ENCODE data around the gene MTHFSD.
A peak's percentile ranks its signal among the peaks of the same experiment; 100 is the strongest.

Gene MTHFSD

DNA sequence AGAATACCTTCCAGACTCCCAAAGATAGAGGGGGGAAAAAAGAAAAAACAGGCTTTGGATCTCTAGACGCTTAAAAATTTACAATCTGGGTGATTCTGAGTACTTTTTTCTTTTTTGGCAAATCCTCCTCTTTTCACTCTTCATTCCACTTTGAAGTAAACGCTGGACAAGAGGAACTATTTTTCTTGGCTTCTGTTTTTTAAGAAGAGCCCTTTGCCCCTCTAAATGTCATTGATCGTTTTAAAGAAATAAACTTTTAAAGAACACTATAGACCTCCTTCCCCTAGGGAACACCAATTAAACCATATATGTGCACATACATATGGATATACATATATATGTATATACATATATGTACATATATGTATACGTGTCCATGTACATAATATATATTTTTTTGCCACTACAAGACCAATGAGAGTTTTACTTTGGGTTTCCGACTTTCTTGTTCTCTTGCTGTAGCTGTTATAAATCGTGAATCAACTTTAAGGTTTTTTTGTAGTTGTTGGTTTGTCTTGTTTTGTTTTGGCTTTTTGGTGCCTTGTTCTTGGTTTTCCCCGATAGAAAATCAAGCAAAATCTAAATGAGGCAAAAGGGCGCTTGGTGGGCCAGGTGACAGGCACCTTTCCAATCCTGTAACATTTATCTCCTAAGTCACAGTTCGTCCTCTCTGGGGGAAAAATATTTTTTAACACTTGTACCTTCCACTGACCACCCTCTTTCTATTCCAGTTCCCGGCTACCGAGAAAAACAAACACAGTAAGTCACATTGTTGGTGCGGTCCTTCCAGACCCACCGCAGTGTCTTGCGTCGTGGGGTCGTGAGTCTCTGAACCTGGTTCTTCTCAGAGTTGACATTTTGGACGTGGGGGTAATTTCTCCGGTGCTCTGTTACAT lies 40.3 kb downstream of the MTHFSD start:
- no peak for DNase-seq (ENCODE audit: low read depth, low spot score)

- DNase-seq (ENCODE audit: low read depth, low spot score), result no peak
These were observed 41.4 kb downstream of the MTHFSD start for GRCh38 chr16:86513471-86514277.

- no peak for DNase-seq (ENCODE audit: low read depth, low spot score)
These were observed 42.1 kb downstream of the MTHFSD start for GRCh38 chr16:86512860-86513470.

DNA sequence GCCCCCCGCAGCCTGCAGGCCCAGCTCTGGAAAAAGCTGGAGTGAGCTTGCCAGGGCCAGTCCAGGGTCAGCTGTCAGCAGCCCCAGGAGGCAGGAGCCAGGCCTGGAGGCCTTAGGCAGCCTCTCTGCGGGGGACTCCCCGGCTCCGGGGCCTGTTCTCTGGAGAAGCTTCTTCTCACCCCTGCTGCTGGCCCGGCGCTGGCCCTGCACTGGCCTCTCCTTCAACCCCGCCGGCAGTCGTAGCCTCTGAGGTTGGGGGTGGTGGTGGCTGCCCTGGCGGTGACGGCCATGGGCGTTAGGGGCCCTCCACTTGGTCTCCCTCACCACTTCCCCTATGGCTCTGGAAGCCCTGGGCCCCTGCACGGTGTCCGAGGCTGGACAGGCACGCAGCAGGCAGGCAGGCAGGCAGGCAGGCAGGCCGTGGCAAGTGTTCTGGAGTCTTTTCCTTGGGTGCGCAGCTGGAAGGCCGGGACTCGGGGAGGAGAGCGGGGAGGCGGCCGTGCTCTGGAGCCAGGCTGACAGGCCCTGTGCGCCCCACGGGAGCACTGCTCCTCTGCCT lies 42.7 kb downstream of the MTHFSD start:
- no peak for DNase-seq (ENCODE audit: low read depth, low spot score)

DNA sequence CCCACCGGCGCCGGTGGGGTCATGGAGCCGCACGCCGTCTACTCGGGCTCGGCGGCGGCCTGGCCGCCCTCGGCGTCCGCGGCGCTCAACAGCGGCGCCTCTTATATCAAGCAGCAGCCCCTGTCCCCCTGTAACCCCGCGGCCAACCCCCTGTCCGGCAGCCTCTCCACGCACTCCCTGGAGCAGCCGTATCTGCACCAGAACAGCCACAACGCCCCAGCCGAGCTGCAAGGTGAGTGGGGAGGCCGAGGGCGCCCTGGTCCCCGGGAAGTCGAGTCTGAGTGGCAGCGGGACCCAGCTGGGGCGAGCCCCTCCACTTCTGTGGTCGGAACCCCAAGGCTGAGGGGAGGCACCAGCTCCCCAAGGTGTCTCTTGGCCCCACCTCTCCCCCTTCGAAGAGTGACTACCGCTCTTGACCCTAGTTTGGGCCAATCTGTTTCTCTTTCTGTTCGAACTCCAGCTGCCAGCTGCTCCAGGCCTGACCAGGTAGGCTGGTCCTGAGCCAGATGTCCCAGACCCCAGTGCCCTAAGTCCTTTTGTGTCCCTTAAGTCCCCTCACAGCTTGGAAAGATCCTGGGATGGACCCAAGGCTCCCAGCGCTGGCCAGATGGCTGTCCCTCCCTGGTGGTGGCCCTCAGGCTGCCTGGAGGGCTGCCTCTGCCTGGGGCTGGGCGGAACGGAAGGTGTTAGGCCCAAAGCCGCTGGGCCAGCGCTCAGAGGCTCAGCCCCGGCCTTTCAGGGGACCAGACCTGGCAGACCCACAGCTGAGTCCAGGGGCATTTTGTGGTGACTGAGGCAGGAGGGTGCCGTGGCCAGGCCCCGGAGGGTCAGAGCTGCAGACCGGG lies 43.5 kb downstream of the MTHFSD start:
- DNase-seq (ENCODE audit: low read depth, low spot score), result no peak

- peak; percentile 61 for DNase-seq (ENCODE audit: low read depth, low spot score)
These were observed 44.4 kb downstream of the MTHFSD start, which contains the start of gene FOXF1 for GRCh38 chr16:86510465-86511261. FOXF1 (plus strand) TSS chr16:86510527; CDS start chr16:86510570, 43 bp downstream.

GRCh38 chr16:86509759-86510464 lies 45.1 kb downstream of the MTHFSD start:
- DNase-seq (ENCODE audit: low read depth, low spot score), result peak; percentile 77

- peak; percentile 84 for DNase-seq (ENCODE audit: low read depth, low spot score)
These were observed 45.9 kb downstream of the MTHFSD start for GRCh38 chr16:86508947-86509758.

DNA sequence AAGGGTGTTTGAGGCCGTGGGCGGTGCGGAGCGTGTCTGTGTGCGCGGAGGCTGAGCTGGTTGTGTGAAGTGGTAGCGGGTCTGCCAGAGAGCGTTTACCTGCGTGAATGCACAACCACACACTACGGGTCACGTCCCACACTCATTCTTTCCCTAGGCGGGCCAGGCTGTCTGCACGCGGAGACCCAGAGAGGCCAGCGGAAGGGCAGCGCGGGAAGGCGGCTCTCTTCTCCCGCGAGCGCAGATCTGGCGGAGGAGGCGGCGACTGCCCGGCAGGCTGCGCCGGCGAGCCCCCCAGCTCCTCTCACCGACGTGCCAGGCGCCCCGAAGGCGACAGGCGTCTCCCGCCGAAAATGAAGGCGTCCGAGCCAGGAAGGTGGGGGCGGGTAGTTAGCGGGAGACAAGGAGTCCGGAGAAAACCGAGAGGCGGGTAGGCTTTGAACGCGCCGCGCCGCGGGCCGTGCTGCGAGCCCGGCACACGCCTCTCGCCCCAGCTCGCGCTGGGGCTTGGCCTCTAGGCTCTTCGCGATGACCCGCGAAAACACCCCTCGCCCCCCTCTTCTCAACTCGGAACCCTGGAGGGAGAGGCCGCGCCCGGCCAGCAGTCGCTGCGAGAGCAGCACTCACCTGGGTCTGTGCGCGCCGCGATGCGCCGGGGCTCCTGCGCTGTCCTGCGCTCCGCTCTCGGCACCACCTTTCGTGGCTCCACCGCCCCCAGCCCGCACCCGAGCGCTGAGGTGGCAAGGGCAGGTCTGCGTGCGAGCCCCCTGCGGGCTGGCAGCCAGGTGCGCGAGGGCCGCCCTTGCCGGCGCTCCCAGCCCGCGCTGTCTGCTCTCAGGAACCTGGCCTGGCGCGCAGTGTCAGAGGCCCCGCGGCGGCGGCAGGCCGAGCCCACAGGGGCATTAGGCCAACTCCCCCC lies 46.7 kb downstream of the MTHFSD start:
- peak; percentile 50 for DNase-seq (ENCODE audit: low read depth, low spot score)

DNA sequence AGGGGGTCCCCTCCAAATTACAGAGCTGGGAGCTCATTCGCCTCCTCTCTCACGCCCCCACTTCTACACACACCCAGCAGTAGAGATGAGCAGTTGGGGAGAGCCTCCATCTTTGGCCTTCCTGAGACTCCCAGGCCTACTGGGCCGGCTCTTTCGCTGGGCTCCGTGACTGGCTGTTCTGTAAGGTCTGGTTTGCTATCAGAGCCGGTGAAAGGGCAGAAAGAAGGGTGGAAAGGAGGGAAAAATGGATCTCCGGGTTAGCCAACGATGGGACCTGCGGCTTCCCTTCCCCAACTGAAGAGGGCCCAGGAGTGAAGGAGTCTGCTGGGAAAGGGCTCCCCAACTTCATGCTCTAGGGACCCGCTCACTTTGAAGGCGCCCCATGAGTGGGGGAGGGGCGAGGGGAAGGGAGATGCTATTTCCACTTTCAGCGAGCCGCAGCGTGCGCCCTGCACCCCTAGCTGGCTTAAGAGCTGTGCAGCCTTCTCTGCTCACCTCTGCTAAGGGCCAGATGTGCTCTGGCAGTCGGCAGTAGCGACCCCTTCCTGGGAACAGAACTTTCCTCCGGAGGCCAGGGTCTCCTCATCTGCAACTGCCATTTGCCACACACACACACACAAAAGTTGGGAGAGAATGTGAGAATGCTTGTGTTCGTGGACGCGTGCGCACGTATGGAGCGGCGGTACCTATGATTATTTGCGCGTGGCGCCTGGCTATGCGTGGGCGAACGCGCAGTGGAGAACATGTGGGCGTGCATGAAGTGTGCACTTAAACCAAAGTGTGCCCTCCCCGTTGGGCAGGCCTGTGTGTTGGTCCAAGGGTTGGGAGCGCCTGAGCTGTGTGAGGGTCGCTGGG lies 47.6 kb downstream of the MTHFSD start:
- no peak for DNase-seq (ENCODE audit: low read depth, low spot score)

DNA sequence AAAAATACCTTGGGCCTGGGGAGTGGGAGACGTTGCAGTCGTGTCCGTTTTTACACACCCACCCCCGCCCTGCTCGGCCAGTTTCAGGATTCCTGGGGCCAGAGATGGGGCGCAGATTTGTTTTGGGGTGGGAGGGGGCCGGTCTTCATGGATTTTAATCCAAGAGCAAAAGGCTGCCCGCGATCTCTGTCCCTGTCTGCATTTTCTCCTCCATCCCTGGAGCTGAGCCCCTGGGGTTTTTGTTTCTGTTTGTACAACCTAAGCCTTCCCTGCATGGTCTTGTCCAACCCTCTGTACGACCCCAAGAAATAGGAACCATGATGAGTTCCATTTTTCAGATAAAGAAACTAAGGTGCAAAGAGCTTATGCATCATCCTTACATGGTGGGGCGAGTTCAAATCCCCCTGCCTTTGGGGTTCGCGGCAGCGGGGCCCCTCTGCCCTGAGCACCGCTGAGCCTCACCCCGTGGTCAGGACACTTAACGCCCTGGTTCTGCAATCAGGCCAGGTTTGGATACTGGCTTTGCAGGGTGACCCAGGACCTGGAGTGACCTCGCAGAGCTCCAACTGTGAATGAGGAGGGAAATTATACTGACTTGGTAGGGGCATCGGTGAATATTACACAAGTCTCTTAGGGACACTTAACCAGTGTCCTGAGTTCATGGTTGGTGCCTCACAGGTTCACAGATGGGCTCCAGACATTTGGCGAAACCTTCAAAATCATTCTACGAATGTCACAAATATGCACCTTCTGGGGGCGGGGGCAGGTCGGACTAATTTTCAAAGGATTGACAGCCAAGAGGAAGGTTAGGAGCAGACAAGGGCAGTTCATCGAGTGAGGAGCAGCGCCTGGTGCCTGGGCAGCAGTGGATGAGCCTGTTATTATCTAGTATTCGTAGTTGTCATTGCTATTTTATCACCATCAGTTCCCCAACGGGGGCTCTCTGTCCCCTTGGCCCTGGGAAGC lies 48.9 kb downstream of the MTHFSD start:
- no peak for DNase-seq (ENCODE audit: low read depth, low spot score)

DNA sequence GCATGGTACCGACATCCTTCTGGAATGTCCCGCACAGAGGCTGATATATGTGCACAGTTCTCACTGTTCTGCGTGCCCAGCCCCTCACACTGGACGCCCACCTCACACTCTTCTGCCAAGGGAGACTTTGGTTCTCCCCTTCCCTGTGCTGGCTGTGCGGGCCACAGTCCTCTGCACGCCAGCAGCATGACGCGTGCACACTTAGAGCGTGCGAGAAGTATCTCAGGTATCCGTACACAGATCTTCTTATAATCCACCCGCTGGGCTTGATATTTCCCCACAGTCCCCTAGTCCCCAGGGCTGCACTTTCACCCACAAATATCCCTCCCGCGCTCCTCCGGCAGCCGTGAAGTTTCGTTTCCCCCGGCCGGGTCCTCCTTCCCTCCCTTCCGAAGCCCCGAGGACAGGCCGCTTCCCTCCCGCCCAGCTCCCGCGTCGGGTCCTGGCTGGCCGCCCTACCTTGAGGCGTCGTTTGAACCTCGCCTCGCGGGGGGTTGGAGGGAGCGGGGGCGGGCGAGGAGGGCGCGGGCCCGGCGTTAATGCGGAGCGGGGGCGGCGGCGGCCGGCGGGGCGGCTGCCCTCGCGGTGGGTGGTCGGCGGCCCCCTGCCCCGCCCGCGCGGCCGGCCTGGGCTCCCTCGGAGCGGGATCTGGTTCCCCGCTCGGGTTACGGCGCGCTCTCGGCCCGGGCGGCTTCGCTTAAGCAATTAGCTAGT lies 49.7 kb downstream of the MTHFSD start:
- no peak for DNase-seq (ENCODE audit: low read depth, low spot score)

- DNase-seq (ENCODE audit: low read depth, low spot score), result no peak
These were observed 50.5 kb downstream of the MTHFSD start for GRCh38 chr16:86504315-86505184.

DNA sequence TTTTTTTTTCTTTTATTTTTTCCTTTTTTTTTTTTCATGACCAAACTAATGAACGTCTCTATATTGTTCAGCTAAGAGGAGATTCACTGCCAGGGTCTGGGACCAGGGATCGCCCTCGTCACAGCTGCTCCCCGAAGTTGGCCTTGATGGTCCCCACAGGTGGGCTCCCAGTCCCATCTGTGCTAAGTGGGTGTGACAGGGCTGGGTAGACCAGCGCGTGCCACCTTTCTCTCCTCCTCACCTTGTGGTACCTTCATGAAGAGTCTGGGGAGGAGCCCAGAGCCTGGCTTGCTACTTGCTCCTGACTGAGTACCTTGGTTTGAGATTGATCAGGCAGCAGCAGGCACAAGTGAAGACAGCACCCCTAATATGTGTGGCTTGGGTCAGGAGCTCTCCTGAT lies 51.2 kb downstream of the MTHFSD start:
- no peak for DNase-seq (ENCODE audit: low read depth, low spot score)

Data from astrocyte of the hippocampus (primary cell).